ENCODE data around the gene GSPT2.
"Not testable (repeated sequence)": the region's sequence is repeated elsewhere in the genome, so short reads cannot be mapped to it uniquely, and the experiment has no call there.

DNA sequence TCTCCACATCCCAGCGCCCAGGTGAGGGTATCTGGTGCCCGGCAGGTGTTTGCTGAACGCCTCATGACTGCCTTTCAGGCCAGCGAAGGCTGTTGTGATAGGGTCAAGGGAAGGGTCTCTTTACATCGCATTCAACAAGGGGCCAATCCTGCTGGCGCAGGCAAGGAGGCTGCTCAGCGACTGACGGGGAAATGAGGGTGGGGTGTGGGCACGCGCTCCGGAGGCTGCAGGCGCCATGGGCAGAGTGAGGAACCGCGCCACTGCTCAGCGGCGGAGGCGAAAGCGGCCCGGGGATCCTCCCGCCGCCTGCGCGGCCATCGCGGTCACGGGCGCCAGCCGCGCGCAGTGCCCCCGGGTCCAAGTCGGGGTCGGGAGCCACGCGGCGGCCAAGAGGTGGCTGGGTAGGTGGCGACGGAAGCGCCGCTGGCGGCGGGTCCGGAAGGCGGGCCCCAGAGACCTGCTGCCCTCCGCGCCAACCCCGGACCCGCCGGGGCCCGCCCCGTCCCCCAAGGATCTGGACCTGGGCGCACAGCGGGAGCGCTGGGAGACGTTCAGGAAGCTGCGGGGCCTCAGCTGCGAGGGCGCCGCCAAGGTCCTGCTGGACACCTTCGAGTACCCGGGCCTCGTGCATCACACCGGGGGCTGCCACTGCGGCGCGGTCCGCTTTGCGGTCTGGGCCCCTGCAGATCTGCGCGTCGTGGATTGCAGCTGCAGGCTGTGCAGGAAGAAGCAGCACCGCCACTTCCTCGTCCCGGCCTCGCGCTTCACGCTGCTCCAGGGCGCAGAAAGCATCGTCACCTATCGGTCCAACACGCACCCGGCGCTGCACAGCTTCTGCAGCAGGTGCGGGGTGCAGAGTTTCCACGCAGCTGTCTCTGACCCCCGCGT is 32.7 kb upstream of the GSPT2 start, which contains the start of gene CENPVL1:
- TF ChIP-seq, protein P1, sequence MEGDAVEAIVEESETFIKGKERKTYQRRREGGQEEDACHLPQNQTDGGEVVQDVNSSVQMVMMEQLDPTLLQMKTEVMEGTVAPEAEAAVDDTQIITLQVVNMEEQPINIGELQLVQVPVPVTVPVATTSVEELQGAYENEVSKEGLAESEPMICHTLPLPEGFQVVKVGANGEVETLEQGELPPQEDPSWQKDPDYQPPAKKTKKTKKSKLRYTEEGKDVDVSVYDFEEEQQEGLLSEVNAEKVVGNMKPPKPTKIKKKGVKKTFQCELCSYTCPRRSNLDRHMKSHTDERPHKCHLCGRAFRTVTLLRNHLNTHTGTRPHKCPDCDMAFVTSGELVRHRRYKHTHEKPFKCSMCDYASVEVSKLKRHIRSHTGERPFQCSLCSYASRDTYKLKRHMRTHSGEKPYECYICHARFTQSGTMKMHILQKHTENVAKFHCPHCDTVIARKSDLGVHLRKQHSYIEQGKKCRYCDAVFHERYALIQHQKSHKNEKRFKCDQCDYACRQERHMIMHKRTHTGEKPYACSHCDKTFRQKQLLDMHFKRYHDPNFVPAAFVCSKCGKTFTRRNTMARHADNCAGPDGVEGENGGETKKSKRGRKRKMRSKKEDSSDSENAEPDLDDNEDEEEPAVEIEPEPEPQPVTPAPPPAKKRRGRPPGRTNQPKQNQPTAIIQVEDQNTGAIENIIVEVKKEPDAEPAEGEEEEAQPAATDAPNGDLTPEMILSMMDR (conservative IDR thresholded peaks at IDR 0.05; ENCODE audit: low read depth, low read length) = not testable (repeated sequence)
- TF ChIP-seq EZH2 (IDR thresholded peaks at IDR 0.05; ENCODE audit: low read length, unreplicated experiment) = not testable (repeated sequence)

Data from PC-3 (cell line).